Ovary (tissue), 9 donors: Measurements from ENCODE around the gene PDE4D. TPM values are rescaled to one million over a fixed set of nuclear protein-coding genes. Genes with fewer than 3 reads are reported as not detected.

Source experiments
- DNase-seq, 5 donors: peaks; one replicate each; pipeline ENCODE4 v3.0.0-alpha.2; 2019 to 2020
- H3K27ac ChIP-seq, 2 donors: fragments of 200-600 bp; one replicate each; pipeline versions ENCODE4 v1.5.1 to v1.8.0; 2019 to 2022
- H3K27me3 ChIP-seq: fragments of 200-600 bp; one replicate; pipeline ENCODE4 v1.8.0; 2022
- H3K36me3 ChIP-seq: fragments of 200-600 bp; sonication (generic); one replicate; pipeline ENCODE4 v1.5.1; 2019
- H3K4me1 ChIP-seq: one replicate; pipeline ENCODE4 v1.8.1; 2013; ENCODE audit warnings: mild to moderate bottlenecking, moderate library complexity; ENCODE audit not compliant: insufficient read depth
- H3K4me3 ChIP-seq: fragments of 200-600 bp; sonication (generic); one replicate; pipeline ENCODE4 v1.5.1; 2017
- H3K9me3 ChIP-seq, 2 donors: fragments of 200-600 bp in 1 of 2; sonication (generic) in 1 of 2; one replicate each; pipeline versions ENCODE4 v1.5.1 to v1.8.1; 2013 to 2019; ENCODE audit warnings: mild to moderate bottlenecking in 1 of 2, moderate library complexity in 1 of 2
- CTCF ChIP-seq, 3 donors: fragments of 450-650 bp in 2 of 3; fragments of 200-600 bp in 1 of 3; IDR thresholded peaks; one replicate each; pipeline versions ENCODE4 v1.5.1 to v1.8.0; 2016 to 2022; ENCODE audit warnings: antibody characterized with exemption in 3 of 3, mild to moderate bottlenecking in 1 of 3
- EP300 ChIP-seq: sonication (generic); formaldehyde crosslinking; IDR thresholded peaks from one replicate; pipeline ENCODE4 v1.6.1; 2017; ENCODE audit warnings: antibody characterized with exemption
- POLR2A ChIP-seq: fragments of 450-650 bp; IDR thresholded peaks from one replicate; pipeline ENCODE4 v1.6.1; 2017; ENCODE audit warnings: antibody characterized with exemption, mild to moderate bottlenecking, moderate library complexity
- WGBS, 3 donors: extraction: QIAGEN DNeasy Blood & Tissue Kit in 1 of 3; methylation state at CpG; one replicate each; pipeline versions ENCODE4 v1.1.5 to v1.1.7; 2013 to 2017; 5-methylcytosine and 5-hydroxymethylcytosine counted together
- intact Hi-C, 4 donors: fragments of 100-400 bp; cut with DNase I; formaldehyde crosslinking; loops; one replicate each; pipeline versions ENCODE4 v1.11.0 to v1.15.1; 2022 to 2023
- polyA plus RNA-seq, 2 donors: library from polyadenylated mRNA; stranded (reverse); fragments of 200-250 nt in 1 of 2; fragments of 350-450 nt in 1 of 2; fragmentation: Illumina TruSeq in 1 of 2; extraction: RNeasy Lipid Tissue Mini Kit (QIAGEN cat#74804) in 1 of 2; gene quantifications; one replicate each; pipeline ENCODE4 v1.2.3, GENCODE V29; 2013 to 2014
- total RNA-seq, 7 donors: library from RNA; depleted of rRNA in 2 of 7; stranded (reverse); fragments of >200 nt in 2 of 7; fragmentation: NEBNext Ultra II Directional in 3 of 7; extraction: Animal tissue kit (Norgen Biotek cat#: 25700) in 3 of 7; gene quantifications; one replicate each; pipeline versions ENCODE4 v1.1.0 to v1.2.4, GENCODE V29; 2016 to 2023
- donor health status: DM: no; HTN: no; CAD: no; lungs with moderate emphysema.
- donor health status: DM: no; HTN: no; CAD: no.
- donor health status: Bipolar disorder and iron deficiency.
- donor health status: DM: yes; HTN: yes; CAD: no.
- donor health status: DM: no; HTN: no; CAD: no.
- donor health status: DM: yes; HTN: yes; CAD: no.

The PDE4D gene
- total and polyA plus RNA-seq, 9 donors = 1.3 to 67.6 (median 8.4) TPM

GRCh38 chr5:59564895-59565294 lies 328.6 kb downstream of the PDE4D start:
- no peaks in the 10 kb centered on the region for H3K4me1 ChIP-seq
- no peak for DNase-seq
- intact Hi-C loops = no loop called here
- no peak overlapping the region for H3K4me3 ChIP-seq
- H3K27me3 ChIP-seq = no peaks in the 10 kb centered on the region
- H3K27ac ChIP-seq = no peak overlapping the region
- no peaks in the 10 kb centered on the region for H3K9me3 ChIP-seq
- 90 to 95% (median 95%) methylated on average over 1 of the region's 1 CpG for WGBS, 3 donors
- TF ChIP-seq EP300 (no peak), POLR2A (no peak), CTCF (IDR thresholded peaks at IDR 0.05) (no peak)
- H3K36me3 ChIP-seq = no peaks in the 10 kb centered on the region

GRCh38 chr5:59562756-59563389 lies 330.7 kb downstream of the PDE4D start:
- H3K9me3 ChIP-seq = no peaks in the 10 kb centered on the region
- H3K27ac ChIP-seq = no peak overlapping the region
- no peak overlapping the region for H3K4me3 ChIP-seq
- 8 to 15% (median 11%) methylated on average over 3 of the region's 3 CpGs for WGBS, 3 donors
- H3K27me3 ChIP-seq = no peaks in the 10 kb centered on the region
- no peak for DNase-seq
- no peaks in the 10 kb centered on the region for H3K4me1 ChIP-seq
- no peak for TF ChIP-seq POLR2A
- no peaks in the 10 kb centered on the region for H3K36me3 ChIP-seq
- intact Hi-C loops = no loop called here

GRCh38 chr5:59560553-59560952 lies 333.0 kb downstream of the PDE4D start:
- Histone ChIP-seq H3K9me3 (no peaks in the 10 kb centered on the region), H3K27ac (no peak overlapping the region), H3K36me3 (no peaks in the 10 kb centered on the region), H3K4me3 (no peak overlapping the region), H3K27me3 (no peaks in the 10 kb centered on the region), H3K4me1 (no peaks in the 10 kb centered on the region)
- WGBS, 3 donors = 65 to 75% (median 69%) methylated on average over 2 of the region's 2 CpGs
- DNase-seq = no peak
- intact Hi-C loops = no loop called here
- no peak for TF ChIP-seq POLR2A
- TF ChIP-seq EP300 = no peak
- no peak for TF ChIP-seq CTCF (IDR thresholded peaks at IDR 0.05)

GRCh38 chr5:59559847-59560246 lies 333.7 kb downstream of the PDE4D start:
- TF ChIP-seq EP300 (no peak), POLR2A (no peak), CTCF (IDR thresholded peaks at IDR 0.05) (no peak)
- DNase-seq = no peak
- 88 to 92% (median 90%) methylated on average over 4 of the region's 4 CpGs for WGBS, 3 donors
- no peaks in the 10 kb centered on the region for H3K36me3 ChIP-seq
- no peaks in the 10 kb centered on the region for H3K27me3 ChIP-seq
- intact Hi-C loops = no loop called here
- H3K9me3 ChIP-seq = no peaks in the 10 kb centered on the region
- H3K4me3 ChIP-seq = no peak overlapping the region
- no peaks in the 10 kb centered on the region for H3K4me1 ChIP-seq
- no peak overlapping the region for H3K27ac ChIP-seq

GRCh38 chr5:59559323-59559722 lies 334.2 kb downstream of the PDE4D start:
- no peaks in the 10 kb centered on the region for H3K9me3 ChIP-seq
- no peak for TF ChIP-seq EP300
- no peak overlapping the region for H3K27ac ChIP-seq
- no peaks in the 10 kb centered on the region for H3K27me3 ChIP-seq
- WGBS, 3 donors = 42 to 59% (median 54%) methylated on average over 3 of the region's 3 CpGs
- H3K4me3 ChIP-seq = no peak overlapping the region
- no peak for DNase-seq
- no peaks in the 10 kb centered on the region for H3K36me3 ChIP-seq
- no peaks in the 10 kb centered on the region for H3K4me1 ChIP-seq
- intact Hi-C loops = no loop called here
